ENCODE data around the gene MRPS16. TPM values are rescaled to one million over a fixed set of nuclear protein-coding genes. Genes with fewer than 3 reads are reported as not detected.

MRPS16 gene
- total RNA-seq, 1 donor from 2014 or later = 85.9 TPM

DNA sequence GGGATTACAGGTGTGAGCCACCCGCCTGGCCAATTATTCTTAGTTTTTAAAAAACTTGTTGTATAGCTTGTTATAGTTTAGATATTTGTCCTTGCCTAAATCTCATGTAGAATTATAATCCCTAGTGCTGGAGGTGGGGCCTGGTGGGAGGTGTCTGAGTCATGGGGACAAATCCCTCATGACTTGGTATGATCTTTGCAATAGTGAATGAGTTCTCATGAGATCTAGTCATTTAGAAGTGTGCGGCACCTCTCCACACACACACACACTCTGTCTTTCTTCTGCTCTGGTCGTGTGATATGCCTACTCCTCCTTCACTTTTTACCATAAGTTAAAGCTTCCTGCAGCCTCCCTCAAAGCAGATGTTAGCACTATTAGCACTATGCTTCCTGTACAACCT lies 47.4 kb downstream of the MRPS16 start:
- H3K27me3 Mint-ChIP-seq = no peaks in the 10 kb centered on the region

More for the DNA sequence above, 47.4 kb downstream of the MRPS16 start:
- intact Hi-C loops (cut with micrococcal nuclease) = no loop called here
- no peak overlapping the region for H3K27ac Mint-ChIP-seq
- ATAC-seq (ENCODE audit: low read depth) = no peak
- H3K4me3 Mint-ChIP-seq = no peak overlapping the region
- no peaks in the 10 kb centered on the region for H3K9me3 Mint-ChIP-seq
- peaks cover 30% of the 10 kb centered on the region for H3K36me3 Mint-ChIP-seq (ENCODE audit: low read depth)
- DNase-seq = no peak
- CTCF ChIA-PET = no interaction called here
- TF ChIP-seq, protein P1, sequence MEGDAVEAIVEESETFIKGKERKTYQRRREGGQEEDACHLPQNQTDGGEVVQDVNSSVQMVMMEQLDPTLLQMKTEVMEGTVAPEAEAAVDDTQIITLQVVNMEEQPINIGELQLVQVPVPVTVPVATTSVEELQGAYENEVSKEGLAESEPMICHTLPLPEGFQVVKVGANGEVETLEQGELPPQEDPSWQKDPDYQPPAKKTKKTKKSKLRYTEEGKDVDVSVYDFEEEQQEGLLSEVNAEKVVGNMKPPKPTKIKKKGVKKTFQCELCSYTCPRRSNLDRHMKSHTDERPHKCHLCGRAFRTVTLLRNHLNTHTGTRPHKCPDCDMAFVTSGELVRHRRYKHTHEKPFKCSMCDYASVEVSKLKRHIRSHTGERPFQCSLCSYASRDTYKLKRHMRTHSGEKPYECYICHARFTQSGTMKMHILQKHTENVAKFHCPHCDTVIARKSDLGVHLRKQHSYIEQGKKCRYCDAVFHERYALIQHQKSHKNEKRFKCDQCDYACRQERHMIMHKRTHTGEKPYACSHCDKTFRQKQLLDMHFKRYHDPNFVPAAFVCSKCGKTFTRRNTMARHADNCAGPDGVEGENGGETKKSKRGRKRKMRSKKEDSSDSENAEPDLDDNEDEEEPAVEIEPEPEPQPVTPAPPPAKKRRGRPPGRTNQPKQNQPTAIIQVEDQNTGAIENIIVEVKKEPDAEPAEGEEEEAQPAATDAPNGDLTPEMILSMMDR (IDR thresholded peaks at IDR 0.05) = no peak
- POLR2A ChIA-PET = no interaction called here
- no peaks in the 10 kb centered on the region for H3K4me1 Mint-ChIP-seq

Other genes starting within 250 kb of the MRPS16 start
- gene P4HA1, start 155.8 kb downstream of the MRPS16 start, total RNA-seq = 19.8 and 20.5 TPM in 2 replicates
- gene NUDT13, start 142.2 kb downstream of the MRPS16 start, total RNA-seq = 3.5 and 4.6 TPM in 2 replicates
- gene ECD, start 84.6 kb downstream of the MRPS16 start, total RNA-seq = 31.8 and 35.0 TPM in 2 replicates
- gene FAM149B1, start 84.5 kb downstream of the MRPS16 start, total RNA-seq = 11.4 and 16.0 TPM in 2 replicates
- 22.8 and 24.4 TPM in 2 replicates for gene DNAJC9, start 5.4 kb downstream of the MRPS16 start, total RNA-seq
- 1.2 and 1.7 TPM in 2 replicates for gene CFAP70, start 106.2 kb upstream of the MRPS16 start, total RNA-seq
- 150 TPM in 2 replicates for gene ANXA7, start 161.4 kb upstream of the MRPS16 start, total RNA-seq
- 4.0 and 5.2 TPM in 2 replicates for gene MSS51, start 180.9 kb upstream of the MRPS16 start, total RNA-seq
- gene PPP3CB, start 243.4 kb upstream of the MRPS16 start, total RNA-seq = 41.4 and 43.3 TPM in 2 replicates

Data from activated B cell treated with CpG ODN at 0.5 μM for 24 hours (primary cell).